ENCODE measurements around the gene CYSTM1.

The CYSTM1 gene

GRCh38 chr5:140239939-140240700, 65.1 kb downstream of the CYSTM1 start:
- DNase-seq = no peak

DNA sequence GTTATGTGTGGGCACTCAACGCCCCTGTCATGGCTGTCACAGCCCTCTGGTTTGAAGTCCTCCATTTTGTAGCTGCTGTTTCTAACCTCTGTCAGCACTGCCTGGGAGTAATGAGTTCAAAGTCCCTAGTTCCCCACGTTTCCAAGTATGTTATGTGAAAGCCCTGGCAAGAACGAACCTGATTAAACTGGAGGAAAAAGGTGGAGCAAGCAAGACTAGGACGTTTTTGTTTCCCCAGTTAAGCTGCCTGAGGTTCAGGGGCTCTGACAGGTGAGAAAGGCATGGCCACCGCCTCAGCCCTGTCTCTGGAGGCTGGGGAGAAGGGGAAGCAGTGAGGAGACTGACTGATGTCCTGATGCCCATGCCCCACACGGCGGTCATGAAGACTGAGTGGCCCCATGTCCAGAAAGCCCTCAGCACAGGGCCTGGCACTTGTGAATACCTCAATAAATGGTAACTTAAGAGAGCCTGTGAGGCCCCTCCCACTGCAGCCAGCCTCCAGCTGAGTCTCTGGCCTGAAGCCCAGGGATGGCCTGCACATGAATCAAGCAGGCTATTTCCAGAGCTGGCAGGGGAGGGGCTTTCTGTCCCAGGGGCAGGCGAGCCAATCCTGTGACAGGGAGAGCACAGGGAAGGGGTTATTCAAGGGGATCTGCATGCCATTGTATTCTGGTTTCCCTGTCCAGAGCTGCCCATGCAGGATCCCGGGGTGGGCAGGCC, 66.2 kb downstream of the CYSTM1 start:
- DNase-seq = peak; percentile 21

DNA sequence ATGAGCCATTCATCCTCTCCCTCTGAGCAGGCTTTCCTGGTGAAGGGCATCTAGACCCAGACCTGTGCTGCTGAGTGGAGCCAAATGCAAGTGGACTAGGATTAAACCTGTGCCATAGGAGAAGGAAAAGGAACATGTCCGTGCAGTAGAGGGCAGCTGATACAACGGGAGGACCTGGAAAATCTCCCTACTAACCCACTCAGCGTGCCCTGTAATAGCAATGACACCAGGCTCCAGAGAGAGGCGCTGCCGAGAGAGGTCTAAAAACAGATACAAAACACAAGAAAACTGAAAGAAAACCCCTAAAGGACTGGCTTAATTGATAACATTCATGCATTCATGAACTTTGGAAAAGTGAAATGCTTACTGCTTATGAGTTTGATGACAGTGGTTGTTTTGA, 67.1 kb downstream of the CYSTM1 start:
- no peak for DNase-seq

GRCh38 chr5:140242890-140243585, 68.0 kb downstream of the CYSTM1 start:
- no peak for DNase-seq

DNA sequence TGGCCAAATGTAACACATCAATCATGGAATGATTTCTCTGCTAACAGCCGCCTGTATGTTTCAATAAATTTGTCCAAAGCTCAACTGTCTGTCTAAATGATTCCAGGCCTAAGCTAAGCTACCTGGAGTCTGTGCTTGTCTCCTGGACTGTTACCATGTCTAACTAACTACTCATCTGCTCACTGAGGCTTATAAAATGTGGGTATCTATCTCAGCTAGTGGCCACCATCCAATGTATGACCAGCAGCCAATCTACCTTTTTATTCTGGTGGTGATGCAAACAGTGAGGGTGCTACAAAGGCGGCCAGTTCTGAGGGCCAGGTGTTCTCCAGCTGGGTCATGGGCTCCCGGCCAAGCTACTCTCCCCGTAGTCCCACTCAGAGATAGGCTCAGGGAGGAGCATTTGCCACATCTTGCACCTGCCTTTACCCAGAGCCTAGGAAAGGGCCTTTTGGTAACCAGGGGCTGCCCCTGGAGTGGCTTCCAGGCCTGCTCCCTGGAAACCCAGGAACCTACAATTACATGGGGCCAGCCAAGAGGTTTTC, 68.8 kb downstream of the CYSTM1 start:
- DNase-seq = peak; percentile 77

GRCh38 chr5:140244525-140245025, 69.6 kb downstream of the CYSTM1 start:
- peak; percentile 11 for DNase-seq

DNA sequence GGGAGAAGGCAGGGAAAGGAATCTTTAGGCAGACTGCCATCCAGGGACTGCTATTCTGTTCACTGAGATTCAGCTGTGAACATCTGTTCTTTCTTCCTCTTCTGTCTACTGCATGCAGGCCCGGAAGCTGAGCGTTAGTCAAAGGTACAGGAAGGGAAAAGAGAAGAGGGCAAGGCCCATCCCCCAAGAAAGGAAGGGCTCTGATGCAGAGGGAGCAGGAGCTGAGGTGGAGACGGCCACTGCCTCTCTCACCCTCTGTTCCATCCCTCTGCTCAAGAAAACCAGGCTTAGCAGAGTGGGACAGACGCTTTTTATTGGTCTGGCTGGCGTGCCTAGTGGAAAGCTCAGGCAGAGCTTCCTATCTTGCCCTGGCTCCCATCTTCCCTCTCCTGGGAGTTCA, 70.4 kb downstream of the CYSTM1 start:
- no peak for DNase-seq

DNA sequence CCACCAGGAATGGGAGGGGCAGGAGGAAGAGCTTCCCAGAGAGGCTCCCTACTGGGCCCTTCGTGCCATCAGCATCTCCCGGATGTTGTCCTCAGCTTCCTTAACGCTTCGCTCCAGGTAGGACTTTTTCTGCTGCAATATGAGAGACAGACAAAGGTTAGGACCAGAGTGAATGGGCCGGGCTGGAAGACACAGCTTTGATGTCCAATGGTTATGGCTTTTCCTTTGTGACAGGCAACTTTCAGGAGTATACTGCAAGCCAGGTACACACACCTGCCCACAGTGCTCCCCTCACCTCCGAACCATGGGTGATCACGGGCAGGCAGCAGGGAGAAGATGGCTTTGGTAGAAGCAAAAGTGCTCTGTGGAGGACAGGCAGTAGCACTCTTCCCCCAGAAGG, 70.9 kb downstream of the CYSTM1 start:
- DNase-seq = no peak

- no peak for DNase-seq
Observed at GRCh38 chr5:140246378-140247122, 71.6 kb downstream of the CYSTM1 start.

GRCh38 chr5:140248414-140248813, 73.4 kb downstream of the CYSTM1 start:
- DNase-seq = no peak

GRCh38 chr5:140249536-140249935, 74.5 kb downstream of the CYSTM1 start:
- no peak for DNase-seq

- DNase-seq = no peak
Observed at GRCh38 chr5:140250386-140250785, 75.4 kb downstream of the CYSTM1 start.

DNA sequence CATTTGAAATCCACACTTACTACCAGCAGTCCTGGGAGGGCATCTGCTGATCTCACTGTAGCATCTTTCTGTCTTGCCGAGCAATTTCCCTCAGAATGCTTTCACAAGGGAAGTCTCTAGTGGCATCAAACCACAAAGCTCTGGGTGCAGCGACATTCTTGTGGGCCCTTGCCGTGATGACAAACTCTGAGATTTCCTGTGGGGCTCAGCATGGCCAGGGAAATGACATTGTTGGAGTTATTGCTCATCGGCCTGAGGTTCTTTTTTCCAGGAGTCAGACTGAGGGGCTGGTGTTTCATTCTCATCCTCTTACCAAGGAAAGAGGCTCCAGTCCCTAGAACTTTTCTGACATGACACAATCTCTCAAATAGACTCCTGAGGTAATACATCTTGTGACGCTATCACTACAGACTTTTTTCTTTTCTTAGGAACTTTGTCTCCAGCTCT, 76.6 kb downstream of the CYSTM1 start:
- no peak for DNase-seq

DNA sequence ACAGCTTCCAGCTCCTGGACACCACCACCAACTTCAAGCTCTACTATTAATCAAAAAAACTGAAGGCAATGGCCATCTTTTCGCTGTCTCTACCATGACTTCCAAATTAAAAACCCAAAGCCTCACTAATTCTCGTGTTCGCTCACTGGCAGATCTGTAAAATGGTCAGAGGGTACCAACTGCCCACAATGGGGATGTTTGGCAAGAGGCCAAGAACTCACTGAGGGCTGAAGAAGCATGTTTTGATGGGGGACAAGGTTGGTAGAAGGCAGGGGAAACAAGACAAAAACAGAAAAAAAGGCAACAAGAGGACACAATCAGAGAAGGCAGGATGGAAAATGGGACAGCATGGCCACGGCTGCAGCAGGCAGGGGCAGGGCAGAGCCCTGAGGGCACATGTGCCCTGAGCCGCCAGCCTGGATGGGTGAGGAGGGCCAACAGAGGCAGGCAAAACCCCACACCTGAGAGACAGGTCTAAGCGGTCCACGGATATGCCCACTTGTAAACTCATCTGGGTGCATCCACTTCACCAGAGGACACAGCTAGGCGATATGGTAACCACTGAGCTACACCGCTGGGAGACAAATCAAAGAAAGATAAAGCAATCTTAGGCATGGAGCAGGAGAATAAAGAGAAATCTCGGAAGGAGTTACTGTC, 77.6 kb downstream of the CYSTM1 start:
- no peak for DNase-seq

DNA sequence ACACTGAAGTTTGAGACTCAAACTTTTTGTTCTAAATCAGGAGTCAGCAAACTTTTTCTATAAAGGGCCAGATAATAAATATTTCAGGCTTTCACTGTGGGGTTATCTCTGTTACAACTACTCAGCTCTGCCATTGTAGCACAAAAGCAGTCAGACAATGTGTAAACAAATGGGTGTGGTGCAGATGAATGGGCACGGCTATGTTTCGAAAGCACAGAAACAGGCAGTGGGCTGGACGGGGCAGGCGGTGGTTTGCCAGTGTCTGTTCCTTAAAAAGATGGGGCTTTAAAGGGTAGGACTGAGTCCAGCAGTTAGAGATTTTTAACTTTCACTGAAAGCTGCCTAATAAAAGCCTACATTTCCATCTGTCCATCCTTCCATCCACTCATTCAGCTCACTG, 79.0 kb downstream of the CYSTM1 start:
- DNase-seq = no peak

GRCh38 chr5:140255460-140256157, 80.6 kb downstream of the CYSTM1 start:
- no peak for DNase-seq

- no peak for DNase-seq
Observed at GRCh38 chr5:140256726-140257125, 81.7 kb downstream of the CYSTM1 start.

GRCh38 chr5:140258016-140258415, 83.0 kb downstream of the CYSTM1 start:
- no peak for DNase-seq

DNA sequence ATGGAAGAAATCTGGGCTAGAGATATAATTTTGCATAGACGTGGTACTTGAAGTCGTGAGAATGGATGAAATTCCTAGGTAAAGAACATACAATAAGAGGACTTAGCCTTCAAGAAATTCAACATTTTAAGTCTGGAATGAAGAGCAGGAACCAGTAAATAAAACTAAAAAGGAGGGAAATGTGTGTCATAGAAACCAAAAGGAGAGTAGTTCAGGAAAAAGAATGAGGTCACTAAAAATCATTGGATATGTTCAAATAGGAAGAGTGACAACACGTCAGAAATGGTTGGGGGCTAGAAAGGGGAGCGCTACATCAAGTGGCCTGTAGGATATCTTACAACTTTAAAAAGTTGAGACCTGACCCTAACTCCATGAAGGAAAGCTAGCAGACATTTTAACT, 83.9 kb downstream of the CYSTM1 start:
- no peak for DNase-seq

DNA sequence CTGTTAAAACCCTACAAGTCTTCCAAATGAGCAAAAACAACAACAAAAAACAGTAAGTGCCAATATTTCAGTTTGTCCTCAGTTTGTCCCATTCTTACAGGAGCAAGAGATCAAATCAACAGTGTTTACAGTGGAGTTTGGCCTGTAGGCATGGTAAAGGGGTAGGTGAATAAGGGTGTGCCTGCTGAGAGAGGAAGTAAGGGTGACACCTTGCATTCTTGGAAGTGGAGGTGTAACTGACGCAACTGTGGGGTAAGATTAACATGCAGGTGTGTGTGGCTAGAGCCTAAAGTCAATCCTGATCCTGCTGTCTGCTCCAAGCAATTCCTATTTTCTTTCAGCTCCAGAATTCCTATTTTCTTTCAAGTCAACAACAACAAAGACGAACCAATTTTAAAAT, 84.5 kb downstream of the CYSTM1 start:
- no peak for DNase-seq

DNA sequence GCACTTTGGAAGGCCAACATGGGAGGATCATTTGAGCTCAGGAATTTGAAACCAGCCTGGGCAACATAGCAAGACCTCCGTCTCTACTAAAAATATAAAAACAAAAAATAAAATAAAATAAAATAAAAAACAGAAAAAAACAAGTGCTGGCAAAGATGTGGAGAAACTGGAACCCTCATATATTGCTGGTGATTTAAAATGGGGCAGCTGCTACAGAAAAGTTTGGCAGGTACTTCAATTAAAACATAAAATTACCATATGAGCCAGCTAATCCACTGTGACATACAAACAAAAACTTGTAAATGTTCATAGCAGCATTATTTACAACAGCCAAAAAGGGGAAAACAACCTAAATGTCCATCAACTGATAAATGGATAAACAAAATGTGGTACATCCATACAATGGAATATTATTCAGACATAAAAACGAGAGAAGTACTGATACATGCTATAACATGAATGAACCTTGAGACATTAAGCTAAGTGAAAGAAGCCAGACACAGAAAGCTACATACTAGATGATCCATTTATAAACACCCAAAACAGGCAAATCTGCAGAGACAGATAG, 85.2 kb downstream of the CYSTM1 start:
- no peak for DNase-seq

All from NCI-H2081 treated with DMSO at 0.1 percent for 48 hours (cell line).